ENCODE data around the gene BTBD3. TPM values are rescaled to one million over a fixed set of nuclear protein-coding genes. Genes with fewer than 3 reads are reported as not detected.

The BTBD3 gene
- total and polyA plus RNA-seq, 2 experiments from 2014 or later = 22.3 to 68.3 TPM

DNA sequence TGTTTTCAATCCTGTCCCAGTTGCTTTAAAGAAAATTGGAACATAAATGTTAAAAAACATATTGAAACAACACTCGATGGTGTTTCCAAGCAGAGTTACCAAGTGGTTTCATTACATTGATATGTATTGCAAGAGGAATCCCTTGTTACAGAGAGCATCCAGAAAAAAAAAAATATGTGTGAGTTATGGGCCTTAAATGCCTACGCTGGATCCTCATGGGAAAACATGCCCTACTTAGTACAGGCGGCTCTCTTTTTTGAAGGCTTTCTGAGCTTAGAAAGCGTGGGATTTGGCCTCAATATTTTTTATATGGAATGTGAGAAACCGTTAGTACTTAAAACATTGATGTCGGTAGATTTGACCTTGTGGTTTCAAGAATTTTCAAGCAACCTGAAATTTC is 26.1 kb downstream of the BTBD3 start:
- Histone ChIP-seq H3K9me3 (ENCODE audit: low read depth) (no peaks in the 10 kb centered on the region), H3K4me3 (no peak overlapping the region), H3K4me2 (no peak overlapping the region), H3K79me2 (no peaks in the 10 kb centered on the region), H3K36me3 (replicated peaks; ENCODE audit: insufficient read depth, low read depth) (no peaks in the 10 kb centered on the region), H3K27me3 (no peaks in the 10 kb centered on the region), H3K4me1 (ENCODE audit: insufficient read depth) (no peaks in the 10 kb centered on the region), H2AFZ (no peak overlapping the region), H4K20me1 (ENCODE audit: insufficient read depth, poor library complexity, severe bottlenecking) (no peaks in the 10 kb centered on the region), H3K9me2 (replicated peaks; ENCODE audit: insufficient read depth) (no peaks in the 10 kb centered on the region), H3K27ac (no peak overlapping the region)
- 92% methylated on average over 6 of the region's 6 CpGs for WGBS (ENCODE audit: low lambda C conversion rate, missing lambda C conversion rate)
- no peak for DNase-seq (ENCODE audit: low spot score)
- TF ChIP-seq EZH2phosphoT487 (IDR thresholded peaks at IDR 0.05; ENCODE audit: low read depth, severe bottlenecking, unreplicated experiment) (no peak), EZH2 (IDR thresholded peaks at IDR 0.05; ENCODE audit: borderline replicate concordance) (no peak)
- TF ChIP-seq, protein P1, sequence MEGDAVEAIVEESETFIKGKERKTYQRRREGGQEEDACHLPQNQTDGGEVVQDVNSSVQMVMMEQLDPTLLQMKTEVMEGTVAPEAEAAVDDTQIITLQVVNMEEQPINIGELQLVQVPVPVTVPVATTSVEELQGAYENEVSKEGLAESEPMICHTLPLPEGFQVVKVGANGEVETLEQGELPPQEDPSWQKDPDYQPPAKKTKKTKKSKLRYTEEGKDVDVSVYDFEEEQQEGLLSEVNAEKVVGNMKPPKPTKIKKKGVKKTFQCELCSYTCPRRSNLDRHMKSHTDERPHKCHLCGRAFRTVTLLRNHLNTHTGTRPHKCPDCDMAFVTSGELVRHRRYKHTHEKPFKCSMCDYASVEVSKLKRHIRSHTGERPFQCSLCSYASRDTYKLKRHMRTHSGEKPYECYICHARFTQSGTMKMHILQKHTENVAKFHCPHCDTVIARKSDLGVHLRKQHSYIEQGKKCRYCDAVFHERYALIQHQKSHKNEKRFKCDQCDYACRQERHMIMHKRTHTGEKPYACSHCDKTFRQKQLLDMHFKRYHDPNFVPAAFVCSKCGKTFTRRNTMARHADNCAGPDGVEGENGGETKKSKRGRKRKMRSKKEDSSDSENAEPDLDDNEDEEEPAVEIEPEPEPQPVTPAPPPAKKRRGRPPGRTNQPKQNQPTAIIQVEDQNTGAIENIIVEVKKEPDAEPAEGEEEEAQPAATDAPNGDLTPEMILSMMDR (IDR thresholded peaks at IDR 0.05; ENCODE audit: poor library complexity) = no peak

DNA sequence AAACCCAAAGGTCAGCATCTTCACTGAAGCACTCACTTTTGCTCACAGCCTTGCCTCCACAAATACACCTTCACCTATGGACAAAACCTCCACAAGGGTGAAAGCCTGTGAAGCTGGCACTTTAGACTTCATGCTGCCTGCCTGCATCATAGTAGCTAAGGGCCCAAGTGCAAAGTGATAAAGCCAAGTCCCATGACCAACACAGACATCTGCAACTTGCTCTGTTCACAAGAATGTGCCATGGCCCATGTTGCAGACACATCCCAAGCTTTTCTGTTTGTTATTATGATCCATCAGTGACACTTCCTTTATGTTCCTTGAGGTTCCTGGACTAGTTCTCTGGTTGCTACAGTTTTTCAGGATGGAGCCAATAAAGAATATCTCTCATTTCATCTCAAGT is 31.1 kb downstream of the BTBD3 start:
- Histone ChIP-seq H3K4me1 (ENCODE audit: insufficient read depth) (no peaks in the 10 kb centered on the region), H3K79me2 (no peaks in the 10 kb centered on the region), H3K27me3 (no peaks in the 10 kb centered on the region), H3K36me3 (replicated peaks; ENCODE audit: insufficient read depth, low read depth) (no peaks in the 10 kb centered on the region), H3K4me3 (no peak overlapping the region), H3K9me2 (replicated peaks; ENCODE audit: insufficient read depth) (no peaks in the 10 kb centered on the region), H2AFZ (no peak overlapping the region), H4K20me1 (ENCODE audit: insufficient read depth, poor library complexity, severe bottlenecking) (no peaks in the 10 kb centered on the region), H3K9me3 (ENCODE audit: low read depth) (no peaks in the 10 kb centered on the region), H3K4me2 (no peak overlapping the region), H3K27ac (no peak overlapping the region)
- no peak for DNase-seq (ENCODE audit: low spot score)
- TF ChIP-seq EZH2 (IDR thresholded peaks at IDR 0.05; ENCODE audit: borderline replicate concordance) (no peak), EZH2phosphoT487 (IDR thresholded peaks at IDR 0.05; ENCODE audit: low read depth, severe bottlenecking, unreplicated experiment) (no peak)
- TF ChIP-seq, protein P1 (IDR thresholded peaks at IDR 0.05; ENCODE audit: poor library complexity) = no peak

- H3K9me2 ChIP-seq (replicated peaks; ENCODE audit: insufficient read depth) = no peaks in the 10 kb centered on the region
- DNase-seq (ENCODE audit: low spot score) = no peak
- no peak overlapping the region for H3K4me3 ChIP-seq
- TF ChIP-seq EZH2phosphoT487 (IDR thresholded peaks at IDR 0.05; ENCODE audit: low read depth, severe bottlenecking, unreplicated experiment) (no peak), EZH2 (IDR thresholded peaks at IDR 0.05; ENCODE audit: borderline replicate concordance) (no peak)
- TF ChIP-seq, protein P1 (IDR thresholded peaks at IDR 0.05; ENCODE audit: poor library complexity) = no peak
- no peaks in the 10 kb centered on the region for H3K79me2 ChIP-seq
- H4K20me1 ChIP-seq (ENCODE audit: insufficient read depth, poor library complexity, severe bottlenecking) = no peaks in the 10 kb centered on the region
- no peak overlapping the region for H2AFZ ChIP-seq
- WGBS (ENCODE audit: low lambda C conversion rate, missing lambda C conversion rate) = 80% methylated on average over 3 of the region's 3 CpGs
- H3K4me1 ChIP-seq (ENCODE audit: insufficient read depth) = no peaks in the 10 kb centered on the region
- no peak overlapping the region for H3K4me2 ChIP-seq
- no peaks in the 10 kb centered on the region for H3K9me3 ChIP-seq (ENCODE audit: low read depth)
- H3K27ac ChIP-seq = no peak overlapping the region
- no peaks in the 10 kb centered on the region for H3K36me3 ChIP-seq (replicated peaks; ENCODE audit: insufficient read depth, low read depth)
- no peaks in the 10 kb centered on the region for H3K27me3 ChIP-seq
Measured at GRCh38 chr20:11949711-11950110, 32.0 kb downstream of the BTBD3 start.

- Histone ChIP-seq H3K27ac (no peak overlapping the region), H3K4me2 (no peak overlapping the region), H3K4me3 (no peak overlapping the region), H4K20me1 (ENCODE audit: insufficient read depth, poor library complexity, severe bottlenecking) (no peaks in the 10 kb centered on the region), H3K36me3 (replicated peaks; ENCODE audit: insufficient read depth, low read depth) (no peaks in the 10 kb centered on the region), H3K4me1 (ENCODE audit: insufficient read depth) (no peaks in the 10 kb centered on the region), H3K9me3 (ENCODE audit: low read depth) (no peaks in the 10 kb centered on the region), H3K9me2 (replicated peaks; ENCODE audit: insufficient read depth) (no peaks in the 10 kb centered on the region), H3K27me3 (no peaks in the 10 kb centered on the region), H3K79me2 (no peaks in the 10 kb centered on the region), H2AFZ (no peak overlapping the region)
- TF ChIP-seq EZH2 (IDR thresholded peaks at IDR 0.05; ENCODE audit: borderline replicate concordance) (no peak), EZH2phosphoT487 (IDR thresholded peaks at IDR 0.05; ENCODE audit: low read depth, severe bottlenecking, unreplicated experiment) (no peak)
- TF ChIP-seq, protein P1 (IDR thresholded peaks at IDR 0.05; ENCODE audit: poor library complexity) = no peak
- 91% methylated on average over 3 of the region's 3 CpGs for WGBS (ENCODE audit: low lambda C conversion rate, missing lambda C conversion rate)
- no peak for DNase-seq (ENCODE audit: low spot score)
Measured at GRCh38 chr20:11951696-11952095, 34.0 kb downstream of the BTBD3 start.

Measured in hepatocyte (in vitro differentiated cells).